ENCODE measurements around the gene PDE6H. TPM values are rescaled to one million over a fixed set of nuclear protein-coding genes. Genes with fewer than 3 reads are reported as not detected.

PDE6H gene
- total RNA-seq, 1 donor from 2014 or later, result not detected

GRCh38 chr12:14930299-14930698 lies 42.5 kb upstream of the PDE6H start:
- intact Hi-C loops (cut with DNase I), result no loop called here
- Histone ChIP-seq H3K27ac (no peak overlapping the region), H3K4me1 (peaks cover 30% of the 10 kb centered on the region), H3K9me3 (no peaks in the 10 kb centered on the region), H3K4me3 (no peak overlapping the region), H3K36me3 (no peaks in the 10 kb centered on the region), H3K27me3 (no peaks in the 10 kb centered on the region)
- TF ChIP-seq CTCF (IDR thresholded peaks at IDR 0.05) (no peak), POLR2AphosphoS5 (IDR thresholded peaks at IDR 0.05; ENCODE audit: insufficient read depth in 1 of 2, low read depth in 1 of 2) (no peak), POLR2A (IDR thresholded peaks at IDR 0.05) (no peak)
- DNase-seq (ENCODE audit: extremely low spot score in 2 of 2), result no peak

GRCh38 chr12:14931359-14931758 lies 41.5 kb upstream of the PDE6H start:
- intact Hi-C loops (cut with DNase I), result no loop called here
- Histone ChIP-seq H3K27me3 (no peaks in the 10 kb centered on the region), H3K27ac (no peak overlapping the region), H3K36me3 (no peaks in the 10 kb centered on the region), H3K4me1 (peaks cover 30% of the 10 kb centered on the region), H3K4me3 (no peak overlapping the region), H3K9me3 (no peaks in the 10 kb centered on the region)
- no peak for DNase-seq (ENCODE audit: extremely low spot score in 2 of 2)
- TF ChIP-seq POLR2A (IDR thresholded peaks at IDR 0.05) (no peak), POLR2AphosphoS5 (IDR thresholded peaks at IDR 0.05; ENCODE audit: insufficient read depth in 1 of 2, low read depth in 1 of 2) (no peak)

GRCh38 chr12:14931791-14932560 lies 40.9 kb upstream of the PDE6H start:
- Histone ChIP-seq H3K9me3 (no peaks in the 10 kb centered on the region), H3K4me1 (peaks cover 30% of the 10 kb centered on the region), H3K27ac (no peak overlapping the region), H3K36me3 (no peaks in the 10 kb centered on the region), H3K4me3 (no peak overlapping the region), H3K27me3 (no peaks in the 10 kb centered on the region)
- no peak for DNase-seq (ENCODE audit: extremely low spot score in 2 of 2)
- intact Hi-C loops (cut with DNase I), result no loop called here
- TF ChIP-seq CTCF (IDR thresholded peaks at IDR 0.05), result no peak
- no peak for TF ChIP-seq POLR2AphosphoS5 (IDR thresholded peaks at IDR 0.05; ENCODE audit: insufficient read depth in 1 of 2, low read depth in 1 of 2)
- TF ChIP-seq POLR2A (IDR thresholded peaks at IDR 0.05), result no peak

- TF ChIP-seq CTCF (IDR thresholded peaks at IDR 0.05) (no peak), POLR2A (IDR thresholded peaks at IDR 0.05) (no peak), POLR2AphosphoS5 (IDR thresholded peaks at IDR 0.05; ENCODE audit: insufficient read depth in 1 of 2, low read depth in 1 of 2) (no peak)
- Histone ChIP-seq H3K4me1 (peaks cover 20% of the 10 kb centered on the region), H3K27ac (peak overlapping the region; percentile 15), H3K9me3 (no peaks in the 10 kb centered on the region), H3K27me3 (no peaks in the 10 kb centered on the region), H3K4me3 (no peak overlapping the region), H3K36me3 (no peaks in the 10 kb centered on the region)
- DNase-seq (ENCODE audit: extremely low spot score in 2 of 2), result no peak
- intact Hi-C loops (cut with DNase I), result no loop called here
These were observed 38.3 kb upstream of the PDE6H start for GRCh38 chr12:14934511-14934910.

GRCh38 chr12:14935031-14935430 lies 37.8 kb upstream of the PDE6H start:
- Histone ChIP-seq H3K36me3 (no peaks in the 10 kb centered on the region), H3K4me1 (peaks cover 15% of the 10 kb centered on the region), H3K9me3 (no peaks in the 10 kb centered on the region), H3K27me3 (no peaks in the 10 kb centered on the region), H3K4me3 (no peak overlapping the region), H3K27ac (peak overlapping the region; percentile 15)
- intact Hi-C loops (cut with DNase I), result no loop called here
- no peak for TF ChIP-seq CTCF (IDR thresholded peaks at IDR 0.05)
- TF ChIP-seq POLR2AphosphoS5 (IDR thresholded peaks at IDR 0.05; ENCODE audit: insufficient read depth in 1 of 2, low read depth in 1 of 2), result no peak
- TF ChIP-seq POLR2A (IDR thresholded peaks at IDR 0.05), result no peak
- DNase-seq (ENCODE audit: extremely low spot score in 2 of 2), result no peak

Measured in vagina (tissue), 2 donors.